ENCODE data around the gene PARP3.

DNA sequence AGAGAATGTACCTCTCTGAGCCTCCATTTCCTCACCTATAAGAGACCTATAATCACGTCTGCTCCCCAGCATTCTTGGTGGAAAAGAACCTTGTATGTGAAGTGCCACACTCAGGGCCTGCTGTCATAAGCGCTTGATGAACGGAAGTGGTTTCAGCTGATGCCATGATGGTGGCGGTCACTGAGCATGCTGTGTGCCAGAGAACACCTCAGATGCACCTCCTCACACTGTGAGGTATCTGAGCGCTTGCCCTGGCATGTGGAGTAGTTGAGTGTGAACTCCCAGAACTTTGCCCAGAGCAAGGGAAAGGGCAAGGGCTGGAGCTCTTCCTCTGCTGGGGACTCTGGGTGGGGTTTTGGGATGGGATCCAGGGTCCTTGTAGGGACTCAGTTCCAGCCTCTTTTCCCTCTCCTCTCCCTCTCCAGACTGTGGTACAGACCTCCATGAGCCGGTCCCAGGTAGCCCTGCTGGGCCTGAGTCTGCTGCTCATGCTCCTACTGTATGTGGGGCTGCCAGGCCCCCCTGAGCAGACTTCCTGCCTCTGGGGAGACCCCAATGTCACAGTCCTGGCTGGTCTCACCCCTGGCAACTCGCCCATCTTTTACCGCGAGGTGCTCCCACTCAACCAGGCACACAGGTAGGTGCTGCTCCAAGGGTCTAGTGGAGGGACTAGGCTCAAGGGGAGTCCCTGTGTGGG, 35.4 kb downstream of the PARP3 start:
- TF ChIP-seq POLR2A (IDR thresholded peaks at IDR 0.05) (no peak), EP300 (IDR thresholded peaks at IDR 0.05) (no peak), POLR2AphosphoS5 (IDR thresholded peaks at IDR 0.05) (no peak)
- TF ChIP-seq, protein P1, sequence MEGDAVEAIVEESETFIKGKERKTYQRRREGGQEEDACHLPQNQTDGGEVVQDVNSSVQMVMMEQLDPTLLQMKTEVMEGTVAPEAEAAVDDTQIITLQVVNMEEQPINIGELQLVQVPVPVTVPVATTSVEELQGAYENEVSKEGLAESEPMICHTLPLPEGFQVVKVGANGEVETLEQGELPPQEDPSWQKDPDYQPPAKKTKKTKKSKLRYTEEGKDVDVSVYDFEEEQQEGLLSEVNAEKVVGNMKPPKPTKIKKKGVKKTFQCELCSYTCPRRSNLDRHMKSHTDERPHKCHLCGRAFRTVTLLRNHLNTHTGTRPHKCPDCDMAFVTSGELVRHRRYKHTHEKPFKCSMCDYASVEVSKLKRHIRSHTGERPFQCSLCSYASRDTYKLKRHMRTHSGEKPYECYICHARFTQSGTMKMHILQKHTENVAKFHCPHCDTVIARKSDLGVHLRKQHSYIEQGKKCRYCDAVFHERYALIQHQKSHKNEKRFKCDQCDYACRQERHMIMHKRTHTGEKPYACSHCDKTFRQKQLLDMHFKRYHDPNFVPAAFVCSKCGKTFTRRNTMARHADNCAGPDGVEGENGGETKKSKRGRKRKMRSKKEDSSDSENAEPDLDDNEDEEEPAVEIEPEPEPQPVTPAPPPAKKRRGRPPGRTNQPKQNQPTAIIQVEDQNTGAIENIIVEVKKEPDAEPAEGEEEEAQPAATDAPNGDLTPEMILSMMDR (IDR thresholded peaks at IDR 0.05), result no peak

Measured in suprapubic skin (tissue), 4 donors.